ENCODE results near the gene KIF5A.
"Not testable (repeated sequence)": the region's sequence is repeated elsewhere in the genome, so short reads cannot be mapped to it uniquely, and the experiment has no call there.

Gene KIF5A

GRCh38 chr12:57549909-57550640 is at the start of gene KIF5A:
KIF5A (plus strand) TSS chr12:57550044; CDS start chr12:57550272, 228 bp downstream.
- no peak for DNase-seq (ENCODE audit: low spot score)

DNA sequence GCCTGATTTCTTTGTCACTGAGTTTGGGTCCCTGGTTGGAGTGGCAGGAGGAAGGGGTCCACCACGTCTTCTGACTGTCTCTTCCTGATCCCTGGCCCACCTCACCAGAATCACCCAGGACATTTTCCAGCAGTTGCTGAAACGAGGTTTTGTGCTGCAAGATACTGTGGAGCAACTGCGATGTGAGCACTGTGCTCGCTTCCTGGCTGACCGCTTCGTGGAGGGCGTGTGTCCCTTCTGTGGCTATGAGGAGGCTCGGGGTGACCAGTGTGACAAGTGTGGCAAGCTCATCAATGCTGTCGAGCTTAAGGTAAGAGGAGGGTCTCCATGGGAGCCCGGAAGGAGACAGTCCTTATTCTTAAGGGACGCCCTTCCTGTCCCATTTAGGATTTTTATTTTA is 49.6 kb upstream of the KIF5A start:
- DNase-seq (ENCODE audit: low spot score), result no peak

- DNase-seq (ENCODE audit: low spot score), result not testable (repeated sequence)
These were observed 47.4 kb upstream of the KIF5A start for GRCh38 chr12:57502311-57502969.

DNA sequence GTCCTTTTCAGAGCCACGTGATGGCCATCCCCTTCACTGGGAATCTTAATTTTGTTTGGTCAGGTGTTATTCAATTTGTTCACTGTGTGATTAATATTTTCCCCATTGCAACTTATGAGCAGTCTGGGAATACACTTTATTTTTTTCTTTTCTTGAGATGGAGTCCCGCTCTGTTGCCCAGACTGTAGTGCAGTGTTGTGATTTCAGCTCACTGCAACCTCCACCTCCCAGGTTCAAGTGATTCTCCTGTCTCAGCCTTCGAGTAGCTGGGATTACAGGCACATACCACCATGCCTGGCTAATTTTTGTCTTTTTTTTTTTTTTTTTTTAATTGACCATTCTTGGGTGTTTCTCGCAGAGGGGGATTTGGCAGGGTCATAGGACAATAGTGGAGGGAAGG is 43.3 kb upstream of the KIF5A start:
- DNase-seq (ENCODE audit: low spot score), result not testable (repeated sequence)

- not testable (repeated sequence) for DNase-seq (ENCODE audit: low spot score)
These were observed 42.0 kb upstream of the KIF5A start for GRCh38 chr12:57507796-57508195.

- no peak for DNase-seq (ENCODE audit: low spot score)
These were observed 38.7 kb upstream of the KIF5A start for GRCh38 chr12:57511161-57511560.

- no peak for DNase-seq (ENCODE audit: low spot score)
These were observed 38.1 kb upstream of the KIF5A start for GRCh38 chr12:57511588-57512325.

- no peak for DNase-seq (ENCODE audit: low spot score)
These were observed 37.2 kb upstream of the KIF5A start for GRCh38 chr12:57512665-57513064.

GRCh38 chr12:57513266-57513665 is 36.6 kb upstream of the KIF5A start:
- DNase-seq (ENCODE audit: low spot score), result no peak

- DNase-seq (ENCODE audit: low spot score), result not testable (repeated sequence)
These were observed 36.2 kb upstream of the KIF5A start for GRCh38 chr12:57513677-57514076.

- not testable (repeated sequence) for DNase-seq (ENCODE audit: low spot score)
These were observed 35.6 kb upstream of the KIF5A start for GRCh38 chr12:57514246-57514645.

- no peak for DNase-seq (ENCODE audit: low spot score)
These were observed 35.0 kb upstream of the KIF5A start for GRCh38 chr12:57514720-57515407.

DNA sequence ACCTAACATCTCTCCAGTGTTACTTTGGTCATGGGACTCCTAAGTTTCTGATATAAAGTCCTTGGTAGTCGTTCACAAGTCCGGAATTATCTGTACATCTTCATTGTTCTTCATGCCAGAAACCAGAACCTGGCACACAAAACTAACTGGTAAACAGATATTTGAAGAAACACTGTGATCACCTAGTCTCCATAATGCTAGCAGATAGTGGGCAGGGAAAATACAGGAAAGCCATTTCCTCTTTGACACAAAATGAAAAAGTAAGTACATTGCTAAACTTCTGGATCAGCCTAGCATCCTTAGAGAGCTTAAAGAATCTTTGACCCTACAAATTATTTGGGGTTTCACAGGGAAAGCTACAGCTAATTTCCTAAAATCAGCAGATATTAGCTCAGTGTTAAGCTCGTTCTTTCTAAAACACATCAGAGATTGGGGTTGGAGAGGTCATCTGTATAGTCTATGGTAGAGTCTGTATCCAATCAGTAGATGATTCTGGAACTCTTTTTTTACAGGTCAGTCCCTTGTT is 34.4 kb upstream of the KIF5A start:
- no peak for DNase-seq (ENCODE audit: low spot score)

- DNase-seq (ENCODE audit: low spot score), result no peak
These were observed 33.8 kb upstream of the KIF5A start for GRCh38 chr12:57515934-57516541.

DNA sequence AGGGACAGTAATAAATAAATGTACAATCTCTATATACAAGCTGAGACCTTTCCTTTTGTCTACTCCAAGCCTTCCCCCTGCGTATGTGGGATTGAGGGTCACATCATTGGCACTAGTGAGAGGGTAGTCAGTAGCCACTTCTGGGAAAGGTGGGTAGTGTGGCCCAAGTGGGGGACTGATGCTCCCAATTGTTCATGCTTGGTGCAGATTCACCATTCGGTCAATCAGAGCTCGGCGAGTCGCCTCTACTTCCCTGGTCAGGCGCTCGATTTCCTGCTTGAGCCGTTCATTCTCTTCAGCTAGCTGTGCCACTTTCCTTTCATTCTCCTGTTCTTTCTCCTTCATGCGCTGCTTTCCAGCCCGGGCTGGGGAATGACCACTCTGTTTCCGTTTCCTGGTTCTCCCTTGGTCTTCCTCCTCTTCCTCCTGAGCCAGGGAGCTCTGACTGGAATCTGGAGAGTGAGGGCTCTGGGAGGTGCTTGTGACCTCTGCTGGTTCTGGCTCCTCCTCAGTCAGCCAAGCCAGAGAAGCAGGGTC is 33.2 kb upstream of the KIF5A start:
- DNase-seq (ENCODE audit: low spot score), result no peak

DNA sequence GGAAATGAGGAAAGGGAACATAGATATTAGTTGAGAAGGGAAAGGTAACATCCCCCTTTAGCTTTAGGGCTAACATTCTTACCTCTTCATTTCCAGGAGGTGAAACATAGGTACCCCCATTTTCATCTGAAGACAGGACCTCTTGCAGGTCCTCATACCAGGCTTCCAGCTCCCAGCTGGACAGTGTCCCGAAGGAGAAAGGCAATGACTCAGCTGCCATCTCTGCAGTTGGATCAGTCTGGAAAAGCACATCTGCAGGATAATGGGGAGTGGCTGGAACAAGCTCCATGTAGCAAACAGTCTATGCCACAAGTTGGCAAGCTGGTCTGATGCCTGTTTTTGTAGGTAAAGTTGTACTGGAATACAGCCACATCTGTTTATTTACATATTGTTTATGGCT is 32.7 kb upstream of the KIF5A start:
- DNase-seq (ENCODE audit: low spot score), result no peak

DNA sequence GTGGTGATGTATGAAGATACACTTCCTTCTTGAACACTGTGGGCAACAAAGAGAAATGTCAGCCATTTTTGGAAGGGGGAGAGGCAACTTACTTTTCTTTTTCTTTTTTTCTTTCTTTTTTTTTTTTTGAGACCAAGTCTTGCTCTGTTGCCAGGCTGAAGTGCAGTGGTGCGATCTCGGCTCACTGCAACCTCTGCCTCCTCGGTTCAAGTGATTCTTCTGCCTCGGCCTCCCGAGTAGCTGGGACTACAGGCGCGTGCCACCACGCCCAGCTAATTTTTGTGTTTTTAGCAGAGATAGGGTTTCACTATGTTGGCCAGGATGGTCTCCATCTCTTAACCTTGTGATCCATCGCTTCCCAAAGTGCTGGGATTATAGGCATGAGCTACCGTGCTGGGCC is 32.1 kb upstream of the KIF5A start:
- not testable (repeated sequence) for DNase-seq (ENCODE audit: low spot score)

DNA sequence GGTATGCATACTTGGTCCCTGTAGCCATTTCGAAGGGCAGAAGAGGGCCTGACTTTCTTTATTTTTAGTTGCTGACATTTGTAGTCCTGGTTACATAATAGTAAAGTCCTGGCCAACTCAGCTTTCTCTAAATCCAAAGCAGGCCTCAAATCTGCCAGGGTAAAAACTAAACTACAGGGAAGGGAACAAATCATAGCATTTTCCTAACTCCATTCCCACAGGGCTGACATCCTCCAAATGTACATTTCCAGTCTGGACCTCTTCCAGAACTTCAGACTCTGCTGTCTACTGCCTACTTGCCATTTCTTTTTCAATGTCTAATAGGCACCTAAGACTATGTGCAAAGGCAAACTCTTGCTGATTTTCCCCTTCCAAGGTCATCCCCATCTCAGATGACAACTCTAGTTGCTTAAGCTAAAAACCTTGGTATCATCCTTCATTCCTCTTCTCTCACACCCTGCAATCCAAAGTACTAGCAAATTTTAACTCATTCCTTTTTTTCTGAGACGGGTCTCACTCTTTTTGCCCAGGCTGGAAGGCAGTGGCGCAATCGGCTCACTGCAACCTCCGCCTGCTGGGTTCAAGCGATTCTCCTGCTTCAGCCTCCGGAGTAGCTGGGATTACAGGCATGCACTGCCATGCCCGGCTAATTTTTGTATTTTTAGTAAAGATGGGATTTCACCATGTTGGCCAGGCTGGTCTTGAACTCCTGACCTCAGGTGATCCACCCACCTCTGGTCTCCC is 31.5 kb upstream of the KIF5A start:
- DNase-seq (ENCODE audit: low spot score), result no peak

DNA sequence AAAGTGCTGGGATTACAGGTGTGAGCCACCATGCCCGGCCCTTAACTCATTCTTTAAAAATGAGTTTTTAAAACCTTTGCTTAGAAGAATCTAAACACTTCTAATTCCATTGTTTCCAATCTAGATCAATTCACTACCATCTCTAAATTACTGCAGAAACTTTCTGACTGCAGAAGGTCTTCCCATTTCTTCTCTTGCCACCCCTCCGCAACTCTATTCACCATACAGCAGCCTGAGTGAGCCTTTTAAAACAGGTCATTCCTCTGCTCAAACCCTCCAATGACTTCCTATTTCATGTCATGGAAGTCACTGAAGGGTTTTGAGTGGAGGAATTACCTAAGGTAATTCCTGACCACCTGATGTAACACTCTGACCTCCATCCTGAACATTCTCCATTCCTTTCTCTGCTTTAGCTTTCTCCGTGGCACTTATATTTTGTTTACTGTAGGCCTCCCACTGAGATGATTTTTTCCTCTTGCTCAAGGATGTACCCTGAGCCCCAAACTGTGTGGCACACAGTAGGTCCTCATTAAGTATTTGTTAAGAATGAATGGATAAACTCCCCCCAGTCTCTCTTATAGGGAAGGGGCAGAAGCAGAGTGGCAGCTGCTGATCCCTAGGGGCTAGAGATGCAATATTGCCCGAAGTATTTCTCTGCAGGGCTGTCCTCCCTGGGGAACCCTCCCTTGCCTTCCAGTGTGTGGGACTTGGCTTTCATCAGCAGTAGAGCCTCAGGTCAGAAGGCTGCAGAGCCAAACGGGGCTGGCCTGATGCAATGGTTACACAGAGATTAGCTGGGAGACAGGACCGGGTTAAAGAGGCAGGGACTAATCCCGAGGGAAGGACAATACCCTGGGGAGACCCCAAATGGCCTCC is 30.7 kb upstream of the KIF5A start:
- no peak for DNase-seq (ENCODE audit: low spot score)

DNA sequence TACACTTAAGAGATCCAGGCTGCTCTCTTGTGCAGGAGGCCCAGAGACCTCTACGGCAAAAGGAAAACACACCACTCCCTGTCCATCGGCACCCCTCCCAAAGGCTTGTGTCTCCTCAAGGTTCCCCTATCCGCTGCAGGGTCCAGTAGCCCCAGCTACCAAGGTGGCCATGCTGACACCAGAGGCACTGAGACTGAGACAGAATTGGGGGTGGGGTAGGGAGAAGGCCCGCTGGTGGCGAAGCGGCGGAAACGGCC is 30.1 kb upstream of the KIF5A start:
- no peak for DNase-seq (ENCODE audit: low spot score)

Measured in putamen (tissue), 1 donor.